Measurements from ENCODE around the gene WFIKKN2. TPM values are rescaled to one million over a fixed set of nuclear protein-coding genes. Genes with fewer than 3 reads are reported as not detected.

WFIKKN2 gene
- total RNA-seq, 1 experiment from 2014 or later = not detected

DNA sequence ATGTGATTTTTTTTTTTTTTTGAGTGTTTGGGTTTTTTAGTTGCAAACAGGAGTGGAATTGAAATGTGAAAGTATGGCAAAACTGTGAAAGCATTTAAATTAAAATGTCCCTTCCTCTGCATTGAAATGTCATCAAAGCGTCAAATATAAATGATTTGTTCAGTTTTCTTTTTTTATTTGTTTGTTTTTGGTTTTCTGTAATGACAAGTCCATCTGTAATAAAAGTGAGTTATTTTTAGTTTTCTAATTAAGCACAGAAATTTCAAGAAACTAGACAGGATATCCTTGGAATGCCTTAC lies 32.7 kb downstream of the WFIKKN2 start:
- H3F3A ChIP-seq (ENCODE audit: low read length, unreplicated experiment) = peaks cover 5% of the 10 kb centered on the region
- H3K9ac ChIP-seq (ENCODE audit: low read length) = peak overlapping the region; percentile 87
- peaks cover 30% of the 10 kb centered on the region for H3K4me1 ChIP-seq (ENCODE audit: insufficient read depth, low read length)
- peak overlapping the region; percentile 93 for H3K4me2 ChIP-seq (ENCODE audit: low read length)
- no peak for DNase-seq
- H3K36me3 ChIP-seq (ENCODE audit: low read depth, low read length) = peaks cover 7% of the 10 kb centered on the region
- POLR2A ChIA-PET (ENCODE audit: unreplicated experiment) = interaction anchor here (0.5 to 2.0 kb wide), 2 partner anchors 77 to 296 kb away, joined by 3 to 17 read pairs; no protein-coding TSS in a partner anchor
- peaks cover 23% of the 10 kb centered on the region for H4K20me1 ChIP-seq (ENCODE audit: low read length)
- peak overlapping the region; percentile 87 for H3K27ac ChIP-seq (ENCODE audit: low read length)
- peaks cover 33% of the 10 kb centered on the region for H3K79me2 ChIP-seq (ENCODE audit: low read length)
- no peak for ATAC-seq
- H3K9me3 ChIP-seq (ENCODE audit: low read length) = no peaks in the 10 kb centered on the region
- no peak for TF ChIP-seq EZH2 (IDR thresholded peaks at IDR 0.05; ENCODE audit: low read length, unreplicated experiment)
- TF ChIP-seq, protein P1, sequence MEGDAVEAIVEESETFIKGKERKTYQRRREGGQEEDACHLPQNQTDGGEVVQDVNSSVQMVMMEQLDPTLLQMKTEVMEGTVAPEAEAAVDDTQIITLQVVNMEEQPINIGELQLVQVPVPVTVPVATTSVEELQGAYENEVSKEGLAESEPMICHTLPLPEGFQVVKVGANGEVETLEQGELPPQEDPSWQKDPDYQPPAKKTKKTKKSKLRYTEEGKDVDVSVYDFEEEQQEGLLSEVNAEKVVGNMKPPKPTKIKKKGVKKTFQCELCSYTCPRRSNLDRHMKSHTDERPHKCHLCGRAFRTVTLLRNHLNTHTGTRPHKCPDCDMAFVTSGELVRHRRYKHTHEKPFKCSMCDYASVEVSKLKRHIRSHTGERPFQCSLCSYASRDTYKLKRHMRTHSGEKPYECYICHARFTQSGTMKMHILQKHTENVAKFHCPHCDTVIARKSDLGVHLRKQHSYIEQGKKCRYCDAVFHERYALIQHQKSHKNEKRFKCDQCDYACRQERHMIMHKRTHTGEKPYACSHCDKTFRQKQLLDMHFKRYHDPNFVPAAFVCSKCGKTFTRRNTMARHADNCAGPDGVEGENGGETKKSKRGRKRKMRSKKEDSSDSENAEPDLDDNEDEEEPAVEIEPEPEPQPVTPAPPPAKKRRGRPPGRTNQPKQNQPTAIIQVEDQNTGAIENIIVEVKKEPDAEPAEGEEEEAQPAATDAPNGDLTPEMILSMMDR (conservative IDR thresholded peaks at IDR 0.05; ENCODE audit: low read depth, low read length) = no peak
- TF ChIP-seq EZH2phosphoT487 (IDR thresholded peaks at IDR 0.05; ENCODE audit: borderline replicate concordance, low read length) = no peak
- no TSS peak for BruUV-seq (replicated peaks)
- intact Hi-C loops (cut with micrococcal nuclease) = loop anchor here (5.0 kb wide), 1 partner anchor 284 kb away; the partner anchor contains the start of gene NME1
- H3K27me3 ChIP-seq (ENCODE audit: low read length) = no peaks in the 10 kb centered on the region
- CTCF ChIA-PET = no interaction called here
- peak overlapping the region; percentile 81 for H2AFZ ChIP-seq (ENCODE audit: low read length)
- no peaks in the 10 kb centered on the region for H3K9me2 ChIP-seq (replicated peaks; ENCODE audit: low read length)
- peak overlapping the region; percentile 70 for H3K4me3 ChIP-seq (ENCODE audit: low read length)

DNA sequence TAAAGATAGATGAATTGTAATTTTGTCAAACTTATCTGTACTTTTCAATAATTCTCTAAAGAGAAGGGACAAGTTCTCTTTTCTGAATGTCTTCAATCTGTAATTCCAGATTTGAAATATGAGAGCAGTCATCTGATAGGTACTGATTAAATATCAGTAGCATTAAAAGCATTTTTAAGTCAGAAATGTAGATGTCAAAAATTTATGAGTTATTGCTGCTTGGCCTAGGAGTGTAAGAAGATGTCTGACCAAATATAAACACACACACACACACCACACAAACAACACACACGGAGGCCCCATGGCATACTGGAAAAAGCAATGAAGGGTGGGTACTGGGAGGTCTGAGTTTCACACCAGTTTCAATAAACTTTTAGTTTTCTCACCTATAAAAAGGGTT lies 33.2 kb downstream of the WFIKKN2 start:
- Histone ChIP-seq H3K9ac (ENCODE audit: low read length) (peak overlapping the region; percentile 87), H3K4me2 (ENCODE audit: low read length) (peak overlapping the region; percentile 93), H3K27me3 (ENCODE audit: low read length) (no peaks in the 10 kb centered on the region), H4K20me1 (ENCODE audit: low read length) (peaks cover 18% of the 10 kb centered on the region), H3K27ac (ENCODE audit: low read length) (peak overlapping the region; percentile 87), H3K4me1 (ENCODE audit: insufficient read depth, low read length) (peaks cover 25% of the 10 kb centered on the region), H3K9me2 (replicated peaks; ENCODE audit: low read length) (no peaks in the 10 kb centered on the region), H3K9me3 (ENCODE audit: low read length) (no peaks in the 10 kb centered on the region), H3F3A (ENCODE audit: low read length, unreplicated experiment) (peaks cover 5% of the 10 kb centered on the region), H2AFZ (ENCODE audit: low read length) (peak overlapping the region; percentile 81; the same call in 1 of the 2 replicates), H3K4me3 (ENCODE audit: low read length) (peak overlapping the region; percentile 70), H3K36me3 (ENCODE audit: low read depth, low read length) (peaks cover 2% of the 10 kb centered on the region; the same call in 1 of the 2 replicates), H3K79me2 (ENCODE audit: low read length) (peaks cover 28% of the 10 kb centered on the region)
- BruUV-seq (replicated peaks) = no TSS peak
- POLR2A ChIA-PET (ENCODE audit: unreplicated experiment) = no interaction called here
- ATAC-seq (no peak), DNase-seq (no peak)
- CTCF ChIA-PET = no interaction called here
- TF ChIP-seq EZH2phosphoT487 (IDR thresholded peaks at IDR 0.05; ENCODE audit: borderline replicate concordance, low read length) = no peak
- TF ChIP-seq, protein P1 (conservative IDR thresholded peaks at IDR 0.05; ENCODE audit: low read depth, low read length) = no peak
- intact Hi-C loops (cut with micrococcal nuclease) = loop anchor here (5.0 kb wide), 1 partner anchor 284 kb away; the partner anchor contains the start of gene NME1

DNA sequence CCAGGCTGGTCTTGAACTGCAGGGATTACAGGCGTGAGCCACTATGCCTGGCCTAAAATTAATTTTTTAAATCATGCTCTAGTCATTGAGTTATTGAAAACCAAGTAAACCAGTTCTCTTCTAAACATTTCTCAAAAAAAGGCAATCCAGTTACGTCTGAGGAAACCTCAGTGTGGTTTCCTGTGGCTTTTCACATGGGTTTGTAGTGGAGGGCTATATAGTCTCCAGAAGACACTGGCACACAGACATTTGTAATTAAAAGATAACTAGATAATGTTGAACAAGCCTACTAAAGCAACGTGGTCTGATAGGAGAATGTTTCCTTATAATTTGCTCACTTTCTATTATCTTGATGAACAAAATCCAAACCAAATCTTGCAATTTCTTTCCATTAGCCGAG lies 36.0 kb downstream of the WFIKKN2 start:
- intact Hi-C loops (cut with micrococcal nuclease) = no loop called here
- no peak overlapping the region for H3K4me2 ChIP-seq (ENCODE audit: low read length)
- no peaks in the 10 kb centered on the region for H3F3A ChIP-seq (ENCODE audit: low read length, unreplicated experiment)
- no peak for DNase-seq
- ChIA-PET POLR2A (ENCODE audit: unreplicated experiment) (no interaction called here), CTCF (interaction anchor here (0.6 kb wide), 1 partner anchor 11 kb away, joined by 5 read pairs; no protein-coding TSS in a partner anchor)
- no peak for ATAC-seq
- no peak overlapping the region for H3K9ac ChIP-seq (ENCODE audit: low read length)
- H2AFZ ChIP-seq (ENCODE audit: low read length) = no peak overlapping the region
- no peak overlapping the region for H3K27ac ChIP-seq (ENCODE audit: low read length)
- no peaks in the 10 kb centered on the region for H3K9me2 ChIP-seq (replicated peaks; ENCODE audit: low read length)
- TF ChIP-seq EZH2phosphoT487 (IDR thresholded peaks at IDR 0.05; ENCODE audit: borderline replicate concordance, low read length) (no peak), EZH2 (IDR thresholded peaks at IDR 0.05; ENCODE audit: low read length, unreplicated experiment) (no peak)
- TF ChIP-seq, protein P1 (conservative IDR thresholded peaks at IDR 0.05; ENCODE audit: low read depth, low read length) = no peak
- H3K4me3 ChIP-seq (ENCODE audit: low read length) = no peak overlapping the region
- peaks cover 3% of the 10 kb centered on the region; the same call in 1 of the 2 replicates for H3K79me2 ChIP-seq (ENCODE audit: low read length)
- no TSS peak for BruUV-seq (replicated peaks)
- H3K4me1 ChIP-seq (ENCODE audit: insufficient read depth, low read length) = peaks cover 16% of the 10 kb centered on the region; the same call in 1 of the 2 replicates
- H3K9me3 ChIP-seq (ENCODE audit: low read length) = no peaks in the 10 kb centered on the region
- H3K36me3 ChIP-seq (ENCODE audit: low read depth, low read length) = no peaks in the 10 kb centered on the region
- H3K27me3 ChIP-seq (ENCODE audit: low read length) = no peaks in the 10 kb centered on the region
- no peaks in the 10 kb centered on the region for H4K20me1 ChIP-seq (ENCODE audit: low read length)

Measured in PC-3 (cell line).